Hepatic stellate cell (primary cell): ENCODE results near the gene NAV3.

Source experiments
- DNase-seq: peaks from one replicate; pipeline ENCODE4 v3.0.0; 2011; ENCODE audit warnings: low spot score

NAV3 gene

GRCh38 chr12:77983859-77984258 is 153.2 kb downstream of the NAV3 start:
- DNase-seq: no peak

DNA sequence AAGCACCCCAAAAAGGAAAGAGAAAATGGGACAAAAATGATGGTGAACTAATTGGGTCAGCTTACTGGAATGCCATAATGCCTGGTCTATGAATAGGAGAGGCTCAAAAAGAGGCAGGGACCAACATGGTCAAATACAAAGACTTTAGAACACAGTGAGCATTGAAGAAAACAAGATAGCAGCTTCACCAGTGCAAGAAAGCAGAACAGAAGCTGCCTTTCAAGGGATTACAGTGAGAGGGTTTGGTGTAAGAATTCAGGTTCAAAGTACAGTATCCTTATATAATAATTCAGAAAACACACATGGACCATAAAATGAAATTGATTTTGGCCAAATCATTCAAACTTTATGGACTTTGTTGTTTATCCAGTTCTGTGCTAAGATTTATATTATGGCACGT is 162.1 kb downstream of the NAV3 start:
- no peak for DNase-seq

- DNase-seq: no peak
These were observed 163.0 kb downstream of the NAV3 start for GRCh38 chr12:77993658-77994057.

- peak; percentile 3 for DNase-seq
These were observed 164.9 kb downstream of the NAV3 start for GRCh38 chr12:77995436-77996167.

DNA sequence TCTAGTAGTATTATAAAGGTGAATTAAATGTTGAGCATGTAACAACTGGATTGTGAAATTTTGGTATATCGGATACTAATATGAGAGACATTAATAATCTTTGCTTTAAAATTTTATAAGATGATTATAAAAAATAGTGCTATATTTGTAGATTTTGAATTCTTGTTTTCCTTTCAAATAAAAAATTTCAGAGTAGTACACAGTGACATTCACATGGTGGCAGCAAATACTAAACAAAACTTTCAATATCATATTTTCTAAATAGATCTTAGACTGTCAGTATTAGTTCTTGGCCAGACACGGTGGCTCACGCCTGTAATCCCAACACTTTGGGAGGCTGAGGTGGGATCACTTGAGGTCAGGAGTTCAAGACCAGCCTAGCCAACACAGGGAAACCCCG is 166.0 kb downstream of the NAV3 start:
- DNase-seq: no peak

DNA sequence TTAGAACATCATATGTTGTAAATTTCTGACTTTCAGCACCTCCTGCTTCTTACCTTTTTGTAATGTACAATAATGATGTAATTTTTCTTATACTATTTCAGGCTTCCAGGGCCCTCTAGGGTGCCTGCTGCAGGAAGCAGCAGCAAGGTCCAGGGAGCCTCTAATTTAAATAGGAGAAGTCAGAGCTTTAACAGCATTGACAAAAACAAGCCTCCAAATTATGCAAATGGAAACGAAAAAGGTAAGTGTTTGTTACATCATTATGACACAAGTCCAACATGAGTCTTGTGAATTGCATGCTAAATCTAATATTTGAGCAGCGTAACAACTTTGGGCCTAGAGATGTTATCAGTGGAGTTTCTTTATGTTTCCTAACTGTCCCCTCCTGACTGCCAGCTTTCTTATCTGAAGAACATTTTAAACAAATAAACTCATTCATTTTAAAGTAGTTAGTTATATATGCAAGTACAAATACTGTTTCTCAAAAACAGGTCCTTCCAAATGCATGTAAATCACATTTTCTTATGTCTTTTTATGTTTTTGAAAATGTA is 167.6 kb downstream of the NAV3 start:
- DNase-seq: no peak

GRCh38 chr12:77999074-77999715 is 168.5 kb downstream of the NAV3 start:
- no peak for DNase-seq

DNA sequence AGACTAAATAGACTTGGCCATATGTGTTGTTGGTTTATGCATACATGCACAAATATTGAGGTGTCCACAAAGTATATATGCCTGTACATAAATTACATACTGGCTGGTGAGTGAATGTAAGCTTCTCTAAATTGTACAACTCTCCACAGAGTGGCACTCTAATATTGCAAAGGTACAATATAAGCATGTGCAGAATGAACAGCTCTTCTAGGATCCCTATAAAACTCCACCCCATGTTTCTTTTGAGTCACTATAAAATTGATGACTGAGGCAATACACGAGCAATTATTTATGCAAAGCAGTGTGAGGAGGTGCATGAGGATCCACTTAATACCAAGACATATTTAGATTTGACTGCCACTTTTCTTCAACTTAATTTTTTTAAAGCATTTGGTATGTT is 172.2 kb downstream of the NAV3 start:
- DNase-seq: no peak

GRCh38 chr12:78004249-78005093 is 173.8 kb downstream of the NAV3 start:
- no peak for DNase-seq

DNA sequence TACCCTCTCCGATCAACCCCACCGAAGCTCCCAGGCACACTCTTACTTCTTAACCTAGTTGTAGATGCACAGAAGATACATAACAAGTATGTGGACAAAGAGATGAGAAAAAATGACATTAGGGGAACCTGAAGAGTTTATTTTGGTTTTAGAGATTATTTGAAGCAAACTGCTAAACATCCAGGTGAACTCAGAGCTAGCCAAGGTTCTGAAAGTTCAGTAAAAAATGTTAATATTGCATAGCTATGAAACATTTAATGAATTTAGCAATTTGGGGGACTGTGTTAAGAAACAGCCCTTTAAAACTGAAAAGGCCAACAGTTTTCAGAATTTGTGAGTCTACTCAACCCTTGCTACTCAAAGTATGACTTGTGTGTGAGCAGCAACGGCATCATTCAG is 174.4 kb downstream of the NAV3 start:
- no peak for DNase-seq

DNA sequence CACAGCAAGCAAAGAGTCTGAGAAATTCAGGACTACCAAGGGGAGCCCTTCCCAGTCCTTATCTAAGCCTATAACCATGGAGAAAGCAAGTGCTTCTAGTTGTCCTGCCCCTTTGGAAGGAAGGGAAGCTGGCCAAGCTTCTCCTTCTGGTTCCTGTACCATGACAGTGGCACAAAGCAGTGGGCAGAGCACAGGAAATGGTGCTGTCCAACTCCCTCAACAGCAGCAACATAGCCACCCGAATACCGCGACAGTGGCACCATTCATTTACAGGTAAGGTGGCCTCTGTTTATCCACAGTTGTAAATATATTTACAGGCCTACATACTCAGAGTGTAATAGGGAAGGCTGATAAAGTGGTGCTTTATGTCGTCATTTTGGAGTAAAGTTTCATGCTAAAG is 176.5 kb downstream of the NAV3 start:
- DNase-seq: no peak

- DNase-seq: no peak
These were observed 178.3 kb downstream of the NAV3 start for GRCh38 chr12:78009031-78009430.

GRCh38 chr12:78018171-78018910 is 187.6 kb downstream of the NAV3 start:
- peak; percentile 13 for DNase-seq

DNA sequence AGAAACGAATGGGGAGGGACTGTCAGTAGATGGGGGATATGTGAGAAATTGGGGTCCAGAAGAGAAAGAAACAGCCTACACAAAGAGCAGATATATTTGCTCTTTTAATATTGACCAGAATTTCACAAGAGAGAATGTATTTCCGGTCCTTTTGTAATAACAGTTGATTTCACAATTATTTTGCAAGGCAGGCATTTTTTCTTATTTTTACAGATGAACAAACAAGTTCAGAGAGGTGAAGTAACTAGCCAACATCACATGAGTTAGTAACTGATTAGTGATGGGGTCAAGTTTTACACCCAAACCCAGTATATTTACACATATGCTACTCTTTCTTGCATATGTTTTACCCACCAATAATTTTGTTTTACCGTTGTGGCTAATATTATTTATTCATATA is 188.2 kb downstream of the NAV3 start:
- no peak for DNase-seq

DNA sequence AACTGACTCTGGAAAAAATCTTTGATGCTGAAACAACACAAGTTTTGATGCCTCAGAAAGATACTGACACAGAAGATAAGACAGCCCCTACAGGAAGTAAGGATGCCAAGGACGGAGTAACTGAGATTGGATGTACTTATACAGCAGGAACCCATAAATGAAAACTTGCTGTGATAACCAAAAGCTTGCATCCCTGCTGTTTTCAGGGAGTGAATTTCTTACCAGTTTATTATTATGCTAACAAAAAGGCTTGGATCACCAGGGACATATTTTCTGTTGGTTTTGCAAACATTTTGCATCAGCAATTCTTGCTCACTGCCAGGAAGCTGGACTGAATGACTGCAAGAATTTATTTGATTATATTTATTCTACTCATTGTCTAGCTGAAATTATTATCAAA is 197.7 kb downstream of the NAV3 start:
- DNase-seq: no peak

- peak; percentile 2 for DNase-seq
These were observed 203.3 kb downstream of the NAV3 start for GRCh38 chr12:78034025-78034424.

GRCh38 chr12:78035901-78036606 is 205.4 kb downstream of the NAV3 start:
- peak; percentile 2 for DNase-seq

DNA sequence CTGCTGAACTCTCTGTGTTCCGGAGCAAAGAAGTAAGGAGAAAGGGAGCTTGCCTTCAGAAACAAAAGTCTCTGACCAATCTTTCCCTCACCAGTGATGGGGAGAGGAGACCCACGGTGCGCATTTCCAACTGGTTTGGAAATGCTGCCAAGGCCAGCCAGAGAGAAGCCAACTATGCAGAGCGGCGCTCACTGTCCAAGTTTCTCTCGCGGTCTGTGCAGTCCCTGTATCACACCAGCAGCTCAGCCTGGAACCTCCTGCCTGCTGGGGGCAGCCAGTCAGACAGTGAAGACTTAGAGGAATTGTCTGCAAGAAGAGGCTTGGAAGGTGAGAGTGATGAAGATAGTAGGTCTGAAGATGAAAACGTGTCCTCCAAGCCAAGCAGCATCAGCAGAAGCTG is 206.2 kb downstream of the NAV3 start:
- no peak for DNase-seq

DNA sequence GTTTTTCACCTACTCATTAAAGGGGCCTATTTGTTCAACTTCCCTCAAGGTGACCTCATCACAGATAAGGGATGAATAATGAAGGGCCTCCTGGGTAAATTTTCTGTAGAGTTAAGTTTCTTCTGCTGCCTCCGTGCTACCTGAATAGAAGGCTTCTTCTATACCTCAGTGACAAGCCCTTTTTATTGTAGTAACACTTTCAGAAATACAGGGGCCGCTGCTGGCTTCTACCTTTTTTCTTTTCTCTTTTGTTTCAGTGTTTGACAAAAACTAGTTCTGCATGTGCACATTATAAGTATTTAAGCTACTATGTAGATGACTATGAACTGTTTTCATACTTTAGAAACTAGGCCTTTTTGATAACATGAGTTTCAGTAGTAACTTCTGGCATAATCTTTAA is 207.0 kb downstream of the NAV3 start:
- DNase-seq: no peak

DNA sequence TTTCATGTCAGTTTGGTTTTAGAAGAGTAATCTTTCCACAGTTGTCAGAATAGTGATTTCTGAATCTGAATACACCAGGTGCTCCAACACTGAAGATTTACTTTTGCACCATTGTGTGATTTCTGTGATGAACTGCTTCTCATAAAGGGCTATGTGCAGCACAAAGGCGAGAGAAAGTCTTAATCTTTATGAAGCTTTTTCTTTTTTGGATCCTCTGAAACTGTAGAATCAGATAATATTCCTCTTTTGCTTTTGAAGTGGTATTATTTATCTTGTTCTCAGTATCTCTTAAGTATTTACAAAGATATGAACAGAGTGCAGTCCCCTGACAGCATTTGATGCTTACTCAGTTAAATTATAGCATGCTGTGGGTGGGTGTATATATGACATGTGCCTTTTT is 207.8 kb downstream of the NAV3 start:
- DNase-seq: no peak

- DNase-seq: no peak
These were observed 208.3 kb downstream of the NAV3 start for GRCh38 chr12:78038986-78039385.
